ENCODE results near the gene WDR11.

The WDR11 gene

GRCh38 chr10:120951288-120951687 lies 100.1 kb downstream of the WDR11 start:
- no peaks in the 10 kb centered on the region for H3F3A ChIP-seq (ENCODE audit: control insufficient read depth, insufficient read depth)
- H3K27me3 ChIP-seq (ENCODE audit: control insufficient read depth, low read length) = no peaks in the 10 kb centered on the region; the same call in 1 of the 2 replicates
- H3K27ac ChIP-seq (ENCODE audit: low read depth, low read length) = no peak overlapping the region
- H3K79me2 ChIP-seq (ENCODE audit: control insufficient read depth, low read length) = no peaks in the 10 kb centered on the region
- no peak overlapping the region for H3K4me3 ChIP-seq (ENCODE audit: low read length)
- H3K36me3 ChIP-seq (ENCODE audit: control insufficient read depth, low read length) = no peaks in the 10 kb centered on the region
- H4K20me1 ChIP-seq (ENCODE audit: control insufficient read depth, insufficient read depth, low read depth, low read length) = no peaks in the 10 kb centered on the region
- H3K9me3 ChIP-seq (ENCODE audit: control insufficient read depth, insufficient read depth, low read length) = no peaks in the 10 kb centered on the region
- no peak for TF ChIP-seq EZH2phosphoT487 (IDR thresholded peaks at IDR 0.05; ENCODE audit: borderline replicate concordance, low read length)
- TF ChIP-seq CTCF (IDR thresholded peaks at IDR 0.05; ENCODE audit: low read depth, low read length, poor library complexity, severe bottlenecking) = no peak
- no peaks in the 10 kb centered on the region for H3K4me1 ChIP-seq (ENCODE audit: control insufficient read depth, low read length)
- H3K4me2 ChIP-seq (ENCODE audit: low read length) = no peak overlapping the region
- no peaks in the 10 kb centered on the region for H3K9me2 ChIP-seq (replicated peaks; ENCODE audit: control insufficient read depth, low read length)

- no peak for TF ChIP-seq EZH2phosphoT487 (IDR thresholded peaks at IDR 0.05; ENCODE audit: borderline replicate concordance, low read length)
- TF ChIP-seq CTCF (IDR thresholded peaks at IDR 0.05; ENCODE audit: low read depth, low read length, poor library complexity, severe bottlenecking) = no peak
- H3K27ac ChIP-seq (ENCODE audit: low read depth, low read length) = no peak overlapping the region
- no peaks in the 10 kb centered on the region for H3K36me3 ChIP-seq (ENCODE audit: control insufficient read depth, low read length)
- H3K4me3 ChIP-seq (ENCODE audit: low read length) = no peak overlapping the region
- no peaks in the 10 kb centered on the region for H3F3A ChIP-seq (ENCODE audit: control insufficient read depth, insufficient read depth)
- H4K20me1 ChIP-seq (ENCODE audit: control insufficient read depth, insufficient read depth, low read depth, low read length) = no peaks in the 10 kb centered on the region
- H3K9me3 ChIP-seq (ENCODE audit: control insufficient read depth, insufficient read depth, low read length) = no peaks in the 10 kb centered on the region
- no peak overlapping the region for H3K4me2 ChIP-seq (ENCODE audit: low read length)
- H3K79me2 ChIP-seq (ENCODE audit: control insufficient read depth, low read length) = no peaks in the 10 kb centered on the region
- H3K4me1 ChIP-seq (ENCODE audit: control insufficient read depth, low read length) = no peaks in the 10 kb centered on the region
- H3K27me3 ChIP-seq (ENCODE audit: control insufficient read depth, low read length) = no peaks in the 10 kb centered on the region; the same call in 1 of the 2 replicates
- H3K9me2 ChIP-seq (replicated peaks; ENCODE audit: control insufficient read depth, low read length) = no peaks in the 10 kb centered on the region
These were observed 102.7 kb downstream of the WDR11 start for GRCh38 chr10:120953897-120954296.
